WTC11 (cell line): ENCODE measurements around the gene KRT79.

Source experiments
- ATF1 ChIP-seq: sonication (generic); formaldehyde crosslinking; IDR thresholded peaks from 2 replicates; pipeline ENCODE4 v1.8.1; 2023; ENCODE audit warnings: mild to moderate bottlenecking, moderate library complexity, missing genetic modification reagents
- ATF3 ChIP-seq: sonication (generic); formaldehyde crosslinking; conservative IDR thresholded peaks from 2 replicates; pipeline ENCODE4 v1.8.1; 2022; ENCODE audit warnings: mild to moderate bottlenecking, missing genetic modification reagents
- CTCF ChIP-seq: fragments of 200-600 bp; IDR thresholded peaks from 2 replicates; pipeline ENCODE4 v1.8.0; 2022; ENCODE audit warnings: antibody characterized with exemption
- ESRRA ChIP-seq: sonication (generic); formaldehyde crosslinking; IDR thresholded peaks from 2 replicates; pipeline ENCODE4 v1.8.1; 2022; ENCODE audit warnings: mild to moderate bottlenecking, missing genetic modification reagents, borderline replicate concordance
- KAT7 ChIP-seq: sonication (generic); formaldehyde crosslinking; IDR thresholded peaks from 2 replicates; pipeline ENCODE4 v1.8.1; 2023; ENCODE audit warnings: missing genetic modification reagents, mild to moderate bottlenecking, borderline replicate concordance
- MAX ChIP-seq: sonication (generic); formaldehyde crosslinking; IDR thresholded peaks from 2 replicates; pipeline ENCODE4 v1.8.0; 2022; ENCODE audit warnings: mild to moderate bottlenecking, missing genetic modification reagents
- MYBL2 ChIP-seq: sonication (generic); formaldehyde crosslinking; IDR thresholded peaks from 2 replicates; pipeline ENCODE4 v1.8.1; 2023; ENCODE audit warnings: mild to moderate bottlenecking, moderate library complexity, missing genetic modification reagents
- PREB ChIP-seq: sonication (generic); formaldehyde crosslinking; IDR thresholded peaks from 2 replicates; pipeline ENCODE4 v1.8.1; 2022; ENCODE audit warnings: mild to moderate bottlenecking, missing genetic modification reagents, moderate library complexity, borderline replicate concordance
- ZNF425 ChIP-seq: fragments of 250-450 bp; sonication (Bioruptor Pico); conservative IDR thresholded peaks from 2 replicates; pipeline ENCODE4 v1.9.0; 2021; ENCODE audit warnings: mild to moderate bottlenecking

GRCh38 chr12:52776913-52777395 is 57.2 kb downstream of the KRT79 start, which contains the start of gene KRT76:
- no peak for TF ChIP-seq CTCF
- no peak for TF ChIP-seq ATF1 (CRISPR knock-in tag)
- no peak for TF ChIP-seq ATF3
- no peak for TF ChIP-seq ESRRA
- no peak for TF ChIP-seq MAX (CRISPR knock-in tag)
- no peak for TF ChIP-seq PREB (CRISPR knock-in tag)
- no peak for TF ChIP-seq KAT7 (CRISPR knock-in tag)
- TF ChIP-seq MYBL2, result no peak
- no peak for TF ChIP-seq ZNF425
